ENCODE results near the gene SPACDR. TPM values are rescaled to one million over a fixed set of nuclear protein-coding genes. Genes with fewer than 3 reads are reported as not detected.
A peak's percentile ranks its signal among the peaks of the same experiment; 100 is the strongest.

SPACDR gene
- total and polyA plus RNA-seq, 2 experiments from 2014 or later: 0.42 to 0.52 TPM

DNA sequence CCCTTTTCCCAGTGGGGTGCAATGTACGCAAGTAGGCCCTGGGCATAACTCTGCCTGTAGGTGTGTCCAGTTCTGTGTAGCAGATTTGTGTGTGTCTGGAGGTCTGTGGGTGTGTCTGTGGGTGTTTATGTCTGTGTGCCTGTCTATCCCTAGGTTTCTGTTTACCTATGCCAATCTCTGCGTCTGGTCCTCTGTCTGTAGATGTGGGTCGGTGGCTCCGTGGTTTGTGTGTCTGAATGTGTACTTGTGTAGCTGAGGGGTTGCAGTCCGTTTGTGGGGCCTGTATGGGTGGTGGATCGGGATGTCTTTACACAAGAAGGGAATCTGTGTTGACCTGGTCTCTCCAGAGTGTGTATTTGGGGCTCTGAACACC, 20.6 kb upstream of the SPACDR start:
- Histone ChIP-seq H3K27ac (ENCODE audit: low read depth) (no peak overlapping the region), H3K4me2 (peak overlapping the region; percentile 91), H3K9me2 (ENCODE audit: insufficient read depth) (no peaks in the 10 kb centered on the region), H3F3A (replicated peaks; ENCODE audit: low read depth) (peaks cover 2% of the 10 kb centered on the region; the same call in 1 of the 2 replicates), H2AFZ (no peak overlapping the region), H3K4me1 (ENCODE audit: insufficient read depth) (peaks cover 21% of the 10 kb centered on the region; the same call in 1 of the 2 replicates), H3K4me3 (peak overlapping the region; percentile 89), H4K20me1 (replicated peaks; ENCODE audit: insufficient read depth) (no peaks in the 10 kb centered on the region), H3K36me3 (ENCODE audit: insufficient read depth) (no peaks in the 10 kb centered on the region), H3K79me2 (replicated peaks; ENCODE audit: insufficient read depth) (no peaks in the 10 kb centered on the region), H3K27me3 (ENCODE audit: insufficient read depth) (no peaks in the 10 kb centered on the region)
- H3K27me3 Mint-ChIP-seq (ENCODE audit: insufficient read depth, low read depth, poor library complexity): peaks cover 16% of the 10 kb centered on the region
- ATAC-seq (no peak), DNase-seq (ENCODE audit: low spot score) (no peak)
- TF ChIP-seq, protein P1, sequence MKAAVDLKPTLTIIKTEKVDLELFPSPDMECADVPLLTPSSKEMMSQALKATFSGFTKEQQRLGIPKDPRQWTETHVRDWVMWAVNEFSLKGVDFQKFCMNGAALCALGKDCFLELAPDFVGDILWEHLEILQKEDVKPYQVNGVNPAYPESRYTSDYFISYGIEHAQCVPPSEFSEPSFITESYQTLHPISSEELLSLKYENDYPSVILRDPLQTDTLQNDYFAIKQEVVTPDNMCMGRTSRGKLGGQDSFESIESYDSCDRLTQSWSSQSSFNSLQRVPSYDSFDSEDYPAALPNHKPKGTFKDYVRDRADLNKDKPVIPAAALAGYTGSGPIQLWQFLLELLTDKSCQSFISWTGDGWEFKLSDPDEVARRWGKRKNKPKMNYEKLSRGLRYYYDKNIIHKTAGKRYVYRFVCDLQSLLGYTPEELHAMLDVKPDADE (IDR thresholded peaks at IDR 0.05): no peak
- TF ChIP-seq EZH2 (IDR thresholded peaks at IDR 0.05; ENCODE audit: low read depth, unreplicated experiment) (no peak), ZNF114 (CRISPR knock-in tag; IDR thresholded peaks at IDR 0.05) (no peak), NANOG (IDR thresholded peaks at IDR 0.05; ENCODE audit: borderline replicate concordance) (no peak)
- TF ChIP-seq, protein P2, sequence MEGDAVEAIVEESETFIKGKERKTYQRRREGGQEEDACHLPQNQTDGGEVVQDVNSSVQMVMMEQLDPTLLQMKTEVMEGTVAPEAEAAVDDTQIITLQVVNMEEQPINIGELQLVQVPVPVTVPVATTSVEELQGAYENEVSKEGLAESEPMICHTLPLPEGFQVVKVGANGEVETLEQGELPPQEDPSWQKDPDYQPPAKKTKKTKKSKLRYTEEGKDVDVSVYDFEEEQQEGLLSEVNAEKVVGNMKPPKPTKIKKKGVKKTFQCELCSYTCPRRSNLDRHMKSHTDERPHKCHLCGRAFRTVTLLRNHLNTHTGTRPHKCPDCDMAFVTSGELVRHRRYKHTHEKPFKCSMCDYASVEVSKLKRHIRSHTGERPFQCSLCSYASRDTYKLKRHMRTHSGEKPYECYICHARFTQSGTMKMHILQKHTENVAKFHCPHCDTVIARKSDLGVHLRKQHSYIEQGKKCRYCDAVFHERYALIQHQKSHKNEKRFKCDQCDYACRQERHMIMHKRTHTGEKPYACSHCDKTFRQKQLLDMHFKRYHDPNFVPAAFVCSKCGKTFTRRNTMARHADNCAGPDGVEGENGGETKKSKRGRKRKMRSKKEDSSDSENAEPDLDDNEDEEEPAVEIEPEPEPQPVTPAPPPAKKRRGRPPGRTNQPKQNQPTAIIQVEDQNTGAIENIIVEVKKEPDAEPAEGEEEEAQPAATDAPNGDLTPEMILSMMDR (conservative IDR thresholded peaks at IDR 0.05; ENCODE audit: low read depth in 2 of 2): no peak
- TF ChIP-seq, protein P3, sequence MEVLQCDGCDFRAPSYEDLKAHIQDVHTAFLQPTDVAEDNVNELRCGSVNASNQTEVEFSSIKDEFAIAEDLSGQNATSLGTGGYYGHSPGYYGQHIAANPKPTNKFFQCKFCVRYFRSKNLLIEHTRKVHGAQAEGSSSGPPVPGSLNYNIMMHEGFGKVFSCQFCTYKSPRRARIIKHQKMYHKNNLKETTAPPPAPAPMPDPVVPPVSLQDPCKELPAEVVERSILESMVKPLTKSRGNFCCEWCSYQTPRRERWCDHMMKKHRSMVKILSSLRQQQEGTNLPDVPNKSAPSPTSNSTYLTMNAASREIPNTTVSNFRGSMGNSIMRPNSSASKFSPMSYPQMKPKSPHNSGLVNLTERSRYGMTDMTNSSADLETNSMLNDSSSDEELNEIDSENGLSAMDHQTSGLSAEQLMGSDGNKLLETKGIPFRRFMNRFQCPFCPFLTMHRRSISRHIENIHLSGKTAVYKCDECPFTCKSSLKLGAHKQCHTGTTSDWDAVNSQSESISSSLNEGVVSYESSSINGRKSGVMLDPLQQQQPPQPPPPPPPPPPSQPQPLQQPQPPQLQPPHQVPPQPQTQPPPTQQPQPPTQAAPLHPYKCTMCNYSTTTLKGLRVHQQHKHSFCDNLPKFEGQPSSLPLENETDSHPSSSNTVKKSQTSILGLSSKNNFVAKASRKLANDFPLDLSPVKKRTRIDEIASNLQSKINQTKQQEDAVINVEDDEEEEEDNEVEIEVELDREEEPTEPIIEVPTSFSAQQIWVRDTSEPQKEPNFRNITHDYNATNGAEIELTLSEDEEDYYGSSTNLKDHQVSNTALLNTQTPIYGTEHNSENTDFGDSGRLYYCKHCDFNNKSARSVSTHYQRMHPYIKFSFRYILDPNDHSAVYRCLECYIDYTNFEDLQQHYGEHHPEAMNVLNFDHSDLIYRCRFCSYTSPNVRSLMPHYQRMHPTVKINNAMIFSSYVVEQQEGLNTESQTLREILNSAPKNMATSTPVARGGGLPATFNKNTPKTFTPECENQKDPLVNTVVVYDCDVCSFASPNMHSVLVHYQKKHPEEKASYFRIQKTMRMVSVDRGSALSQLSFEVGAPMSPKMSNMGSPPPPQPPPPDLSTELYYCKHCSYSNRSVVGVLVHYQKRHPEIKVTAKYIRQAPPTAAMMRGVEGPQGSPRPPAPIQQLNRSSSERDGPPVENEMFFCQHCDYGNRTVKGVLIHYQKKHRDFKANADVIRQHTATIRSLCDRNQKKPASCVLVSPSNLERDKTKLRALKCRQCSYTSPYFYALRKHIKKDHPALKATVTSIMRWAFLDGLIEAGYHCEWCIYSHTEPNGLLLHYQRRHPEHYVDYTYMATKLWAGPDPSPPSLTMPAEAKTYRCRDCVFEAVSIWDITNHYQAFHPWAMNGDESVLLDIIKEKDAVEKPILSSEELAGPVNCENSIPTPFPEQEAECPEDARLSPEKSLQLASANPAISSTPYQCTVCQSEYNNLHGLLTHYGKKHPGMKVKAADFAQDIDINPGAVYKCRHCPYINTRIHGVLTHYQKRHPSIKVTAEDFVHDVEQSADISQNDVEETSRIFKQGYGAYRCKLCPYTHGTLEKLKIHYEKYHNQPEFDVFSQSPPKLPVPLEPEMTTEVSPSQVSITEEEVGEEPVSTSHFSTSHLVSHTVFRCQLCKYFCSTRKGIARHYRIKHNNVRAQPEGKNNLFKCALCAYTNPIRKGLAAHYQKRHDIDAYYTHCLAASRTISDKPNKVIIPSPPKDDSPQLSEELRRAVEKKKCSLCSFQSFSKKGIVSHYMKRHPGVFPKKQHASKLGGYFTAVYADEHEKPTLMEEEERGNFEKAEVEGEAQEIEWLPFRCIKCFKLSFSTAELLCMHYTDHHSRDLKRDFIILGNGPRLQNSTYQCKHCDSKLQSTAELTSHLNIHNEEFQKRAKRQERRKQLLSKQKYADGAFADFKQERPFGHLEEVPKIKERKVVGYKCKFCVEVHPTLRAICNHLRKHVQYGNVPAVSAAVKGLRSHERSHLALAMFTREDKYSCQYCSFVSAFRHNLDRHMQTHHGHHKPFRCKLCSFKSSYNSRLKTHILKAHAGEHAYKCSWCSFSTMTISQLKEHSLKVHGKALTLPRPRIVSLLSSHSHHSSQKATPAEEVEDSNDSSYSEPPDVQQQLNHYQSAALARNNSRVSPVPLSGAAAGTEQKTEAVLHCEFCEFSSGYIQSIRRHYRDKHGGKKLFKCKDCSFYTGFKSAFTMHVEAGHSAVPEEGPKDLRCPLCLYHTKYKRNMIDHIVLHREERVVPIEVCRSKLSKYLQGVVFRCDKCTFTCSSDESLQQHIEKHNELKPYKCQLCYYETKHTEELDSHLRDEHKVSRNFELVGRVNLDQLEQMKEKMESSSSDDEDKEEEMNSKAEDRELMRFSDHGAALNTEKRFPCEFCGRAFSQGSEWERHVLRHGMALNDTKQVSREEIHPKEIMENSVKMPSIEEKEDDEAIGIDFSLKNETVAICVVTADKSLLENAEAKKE (CRISPR knock-in tag; IDR thresholded peaks at IDR 0.05): no peak
- H3K27ac Mint-ChIP-seq: no peak overlapping the region
- H3K4me1 Mint-ChIP-seq: peaks cover 30% of the 10 kb centered on the region
- no peaks in the 10 kb centered on the region; the same call in 2 of the 3 replicates for H3K9me3 Mint-ChIP-seq
- H3K4me3 Mint-ChIP-seq: peak overlapping the region; percentile 76
- H3K36me3 Mint-ChIP-seq (ENCODE audit: low read depth): no peaks in the 10 kb centered on the region; the same call in 2 of the 3 replicates

Measured in GM23338 (cell line).